GM23338 (cell line): ENCODE results near the gene KRT6A.

Source experiments
- CREB1 ChIP-seq: fragments of 250-450 bp; sonication (Bioruptor Pico); IDR thresholded peaks from 2 replicates; pipeline ENCODE4 v1.5.0; 2020; ENCODE audit warnings: low read depth, mild to moderate bottlenecking, moderate library complexity
- CTCF ChIP-seq, 2 experiments: fragments of 200-600 bp in 1 of 2; sonication (generic) in 1 of 2; conservative IDR thresholded peaks; 2 replicates each; pipeline versions ENCODE4 v1.5.1 to v1.6.1; 2016 to 2017; ENCODE audit warnings: antibody characterized with exemption in 2 of 2, low read depth in 2 of 2, mild to moderate bottlenecking in 2 of 2, moderate library complexity in 1 of 2
- ETS1 ChIP-seq: IDR thresholded peaks from 2 replicates; pipeline ENCODE4 v1.6.1; 2016; ENCODE audit warnings: antibody characterized with exemption
- EZH2 ChIP-seq: fragments of 200-600 bp; sonication (generic); IDR thresholded peaks from one replicate; pipeline ENCODE4 v1.8.0; 2017; ENCODE audit warnings: antibody characterized with exemption, mild to moderate bottlenecking, low read depth; ENCODE audit not compliant: unreplicated experiment
- EZH2phosphoT487 ChIP-seq: fragments of 200-600 bp; sonication (generic); IDR thresholded peaks from one replicate; pipeline ENCODE4 v1.8.1; 2018; ENCODE audit warnings: antibody characterized with exemption; ENCODE audit not compliant: unreplicated experiment
- JUNB ChIP-seq: IDR thresholded peaks from one replicate; pipeline ENCODE4 v1.6.1; 2016; ENCODE audit warnings: antibody characterized with exemption; ENCODE audit not compliant: unreplicated experiment
- NANOG ChIP-seq: IDR thresholded peaks from 2 replicates; pipeline ENCODE4 v1.6.1; 2016; ENCODE audit warnings: antibody characterized with exemption, borderline replicate concordance
- POLR2AphosphoS5 ChIP-seq: IDR thresholded peaks from 2 replicates; pipeline ENCODE4 v1.6.1; 2016; ENCODE audit warnings: antibody characterized with exemption, low read depth
- REST ChIP-seq: IDR thresholded peaks from one replicate; pipeline ENCODE4 v1.6.1; 2018; ENCODE audit warnings: antibody characterized with exemption; ENCODE audit not compliant: unreplicated experiment
- STAT1 ChIP-seq: IDR thresholded peaks from one replicate; pipeline ENCODE4 v1.6.1; 2016; ENCODE audit warnings: antibody characterized with exemption; ENCODE audit not compliant: unreplicated experiment
- ZNF114 ChIP-seq: fragments of 250-450 bp; sonication (Bioruptor Pico); IDR thresholded peaks from 2 replicates; pipeline ENCODE4 v1.5.0; 2020; ENCODE audit warnings: mild to moderate bottlenecking, moderate library complexity
- ZNF331 ChIP-seq: fragments of 250-450 bp; sonication (Bioruptor Pico); IDR thresholded peaks from 2 replicates; pipeline ENCODE4 v1.5.0; 2020; ENCODE audit warnings: low read depth, mild to moderate bottlenecking, moderate library complexity
- ZNF462 ChIP-seq: fragments of 250-450 bp; sonication (Bioruptor Pico); IDR thresholded peaks from 2 replicates; pipeline ENCODE4 v1.5.0; 2020; ENCODE audit warnings: mild to moderate bottlenecking, moderate library complexity

GRCh38 chr12:52519826-52520662 is 27.0 kb upstream of the KRT6A start, which contains the start of gene KRT5:
- no peak for TF ChIP-seq CTCF (conservative IDR thresholded peaks at IDR 0.05; ENCODE audit: low read depth in 2 of 2)
- no peak for TF ChIP-seq CREB1 (CRISPR knock-in tag)
- TF ChIP-seq EZH2 = no peak
- TF ChIP-seq REST = no peak
- TF ChIP-seq POLR2AphosphoS5 = no peak
- no peak for TF ChIP-seq ETS1
- TF ChIP-seq EZH2phosphoT487 = no peak
- no peak for TF ChIP-seq NANOG
- no peak for TF ChIP-seq ZNF462 (CRISPR knock-in tag)
- no peak for TF ChIP-seq JUNB
- no peak for TF ChIP-seq ZNF331 (CRISPR knock-in tag)
- no peak for TF ChIP-seq ZNF114 (CRISPR knock-in tag)
- no peak for TF ChIP-seq STAT1
